HCT116 (cell line): ENCODE measurements around the gene FNDC3A. TPM values are rescaled to one million over a fixed set of nuclear protein-coding genes. Genes with fewer than 3 reads are reported as not detected.
"Not testable (repeated sequence)": the region's sequence is repeated elsewhere in the genome, so short reads cannot be mapped to it uniquely, and the experiment has no call there.

Experiments used
- ATAC-seq: fragments of 200-7000 bp; cut with Tn5 transposase; 2 replicates; pipeline ENCODE4 v1.9.1; 2020; ENCODE audit warnings: mild to moderate bottlenecking, moderate library complexity
- BruUV-seq: library from RNA; stranded (reverse); fragments of 400-500 nt; replicated peaks from 2 replicates; lab custom pipeline; 2021; lab: Mats Ljungman, UMichigan
- CTCF ChIA-PET: fragments of 300-600 bp; sonication (Branson Sonifier 250); formaldehyde crosslinking; loops from one replicate; lab custom pipeline; 2021; ENCODE audit warnings: antibody characterized with exemption; lab: Charles Lee
- POLR2A ChIA-PET: fragments of 300-600, 350-600 bp; sonication (Branson Sonifier 250); formaldehyde crosslinking; loops from one replicate; lab custom pipeline; 2021; ENCODE audit warnings: antibody characterized with exemption; lab: Charles Lee
- RAD21 ChIA-PET, 2 experiments: fragments of 300-600 bp; sonication (Branson Sonifier 250); formaldehyde crosslinking; loops; one replicate each; lab custom pipeline; 2023; ENCODE audit warnings: low total read pairs in 2 of 2; ENCODE audit not compliant: uncharacterized antibody in 2 of 2, unreplicated experiment in 2 of 2, low non-redundant PET in 1 of 2; lab: Charles Lee
- DNase-seq: peaks from one replicate; pipeline ENCODE4 v3.0.0-alpha.2; 2010; ENCODE audit warnings: low read depth, low spot score
- H2AFZ ChIP-seq: fragments of 200-600 bp; shearing (Covaris generic), sonication (generic); 2 replicates; pipeline ENCODE4 v1.6.1; 2017; ENCODE audit warnings: low read depth, mixed run types, mixed read lengths, antibody characterized with exemption, low read length; ENCODE audit not compliant: poor library complexity, severe bottlenecking
- H3K27ac ChIP-seq: 2 replicates; pipeline ENCODE4 v1.5.1; 2012; ENCODE audit warnings: low read depth, low read length
- H3K27me3 ChIP-seq: fragments of 200-600 bp; sonication (generic); 2 replicates; pipeline ENCODE4 v1.6.1; 2016; ENCODE audit warnings: mixed run types, low read length, mixed read lengths; ENCODE audit not compliant: insufficient read depth
- H3K36me3 ChIP-seq, 2 experiments: fragments of 200-500 bp in 1 of 2; fragments of 200-600 bp in 1 of 2; sonication (Bioruptor generic) in 1 of 2; sonication (generic) in 1 of 2; 2 replicates each; pipeline versions ENCODE4 v1.5.1 to v1.6.1; 2014 to 2016; ENCODE audit warnings: low read length in 2 of 2, inconsistent platforms in 1 of 2, mixed read lengths in 1 of 2, mixed run types in 1 of 2; ENCODE audit not compliant: insufficient read depth in 2 of 2, control insufficient read depth in 1 of 2
- H3K4me1 ChIP-seq, 2 experiments: fragments of 200-600 bp in 1 of 2; sonication (generic) in 1 of 2; 2 replicates each; pipeline versions ENCODE4 v1.5.1 to v1.6.1; 2012 to 2017; ENCODE audit warnings: low read length in 2 of 2, inconsistent platforms in 1 of 2, mild to moderate bottlenecking in 1 of 2, mixed read lengths in 1 of 2, mixed run types in 1 of 2, moderate library complexity in 1 of 2; ENCODE audit not compliant: insufficient read depth in 2 of 2, control insufficient read depth in 1 of 2
- H3K4me2 ChIP-seq: fragments of 200-600 bp; sonication (generic); 2 replicates; pipeline ENCODE4 v1.6.1; 2017; ENCODE audit warnings: mixed run types, low read length, mixed read lengths
- H3K4me3 ChIP-seq, 2 experiments: fragments of 200-600 bp in 1 of 2; sonication (generic) in 1 of 2; replicated peaks in 1 of 2; 2 replicates each; pipeline ENCODE4 v1.5.1; 2011 to 2016; ENCODE audit warnings: low read length in 2 of 2, control low read depth in 1 of 2, low read depth in 1 of 2, mild to moderate bottlenecking in 1 of 2, mixed read lengths in 1 of 2, mixed run types in 1 of 2
- H3K79me2 ChIP-seq: fragments of 200-600 bp; sonication (generic); 2 replicates; pipeline ENCODE4 v1.6.1; 2017; ENCODE audit warnings: mild to moderate bottlenecking, mixed run types, low read length, moderate library complexity, mixed read lengths; ENCODE audit not compliant: insufficient read depth
- H3K9ac ChIP-seq: fragments of 200-600 bp; sonication (generic); 2 replicates; pipeline ENCODE4 v1.6.1; 2016; ENCODE audit warnings: low read length, mixed read lengths
- H3K9me2 ChIP-seq: fragments of 200-600 bp; sonication (generic), shearing (Covaris generic); 2 replicates; pipeline ENCODE4 v1.6.1; 2017; ENCODE audit warnings: mixed run types, mild to moderate bottlenecking, moderate library complexity; ENCODE audit not compliant: insufficient read depth
- H3K9me3 ChIP-seq, 2 experiments: fragments of 200-500 bp in 1 of 2; fragments of 200-600 bp in 1 of 2; sonication (Bioruptor generic) in 1 of 2; sonication (generic) in 1 of 2; 2 replicates each; pipeline ENCODE4 v1.6.1; 2014 to 2017; ENCODE audit warnings: low read length in 2 of 2, mixed read lengths in 2 of 2, inconsistent platforms in 1 of 2, low read depth in 1 of 2, mild to moderate bottlenecking in 1 of 2, mixed run types in 1 of 2, moderate library complexity in 1 of 2; ENCODE audit not compliant: control insufficient read depth in 1 of 2, insufficient read depth in 1 of 2
- H4K20me1 ChIP-seq: fragments of 200-600 bp; sonication (generic), shearing (Covaris generic); 2 replicates; pipeline ENCODE4 v1.6.1; 2017; ENCODE audit warnings: mixed run types, mild to moderate bottlenecking, moderate library complexity; ENCODE audit not compliant: insufficient read depth
- EGR1 ChIP-seq: IDR thresholded peaks from 2 replicates; pipeline ENCODE4 v1.6.1; 2012; ENCODE audit warnings: low read depth
- ELF1 ChIP-seq: IDR thresholded peaks from 2 replicates; pipeline ENCODE4 v1.6.1; 2012; ENCODE audit warnings: low read depth, borderline replicate concordance
- EZH2 ChIP-seq: fragments of 200-600 bp; sonication (generic); IDR thresholded peaks from 2 replicates; pipeline ENCODE4 v1.6.1; 2017; ENCODE audit warnings: antibody characterized with exemption, mixed run types
- EZH2phosphoT487 ChIP-seq: fragments of 200-600 bp; IDR thresholded peaks from 2 replicates; pipeline ENCODE4 v1.6.1; 2018; ENCODE audit warnings: antibody characterized with exemption, borderline replicate concordance
- JUND ChIP-seq: IDR thresholded peaks from 2 replicates; pipeline ENCODE4 v1.6.1; 2012
- POLR2A ChIP-seq: IDR thresholded peaks from 2 replicates; pipeline ENCODE4 v1.7.0; 2011; ENCODE audit warnings: borderline replicate concordance; ENCODE audit not compliant: insufficient read depth, insufficient read length; ENCODE audit errors: extremely low read depth
- POLR2AphosphoS5 ChIP-seq: IDR thresholded peaks from 2 replicates; pipeline ENCODE4 v1.6.1; 2011; ENCODE audit warnings: mild to moderate bottlenecking, low read depth, low read length, moderate library complexity
- RAD21 ChIP-seq: IDR thresholded peaks from 2 replicates; pipeline ENCODE4 v1.6.1; 2012; ENCODE audit warnings: low read depth, mild to moderate bottlenecking
- REST ChIP-seq: IDR thresholded peaks from 2 replicates; pipeline ENCODE4 v1.6.1; 2012; ENCODE audit warnings: low read depth
- SIN3A ChIP-seq: IDR thresholded peaks from 2 replicates; pipeline ENCODE4 v1.6.1; 2012; ENCODE audit warnings: low read depth
- SRF ChIP-seq: IDR thresholded peaks from 2 replicates; pipeline ENCODE4 v1.6.1; 2012; ENCODE audit warnings: low read depth
- TCF7L2 ChIP-seq: IDR thresholded peaks from 2 replicates; pipeline ENCODE4 v1.7.0; 2011; ENCODE audit warnings: borderline replicate concordance, inconsistent platforms; ENCODE audit not compliant: insufficient read depth, insufficient read length; ENCODE audit errors: extremely low read depth
- YY1 ChIP-seq: IDR thresholded peaks from 2 replicates; pipeline ENCODE4 v1.6.1; 2011; ENCODE audit warnings: low read length, low read depth, moderate library complexity, mild to moderate bottlenecking; ENCODE audit not compliant: insufficient replicate concordance; ENCODE audit errors: extremely low read depth
- ZFX ChIP-seq: fragments of 450-650 bp; IDR thresholded peaks from 2 replicates; pipeline ENCODE4 v1.6.1; 2017
- intact Hi-C: fragments of 100-400 bp; cut with micrococcal nuclease; formaldehyde crosslinking; loops from 2 replicates; pipeline ENCODE4 v1.10.0; 2022
- total RNA-seq: library from RNA; stranded (reverse); gene quantifications from one replicate; pipeline ENCODE4 v1.2.1, GENCODE V29; 2021; ENCODE audit not compliant: unreplicated experiment
- TF ChIP-seq, protein P1 (sequence below): IDR thresholded peaks from 2 replicates; pipeline ENCODE4 v1.6.1; 2012
- TF ChIP-seq, protein P2 (sequence below): IDR thresholded peaks from 2 replicates; pipeline ENCODE4 v1.6.1; 2011; ENCODE audit warnings: mild to moderate bottlenecking, low read length, moderate library complexity; ENCODE audit not compliant: insufficient replicate concordance; ENCODE audit errors: extremely low read depth
- TF ChIP-seq, protein P3 (sequence below): IDR thresholded peaks from 2 replicates; pipeline ENCODE4 v1.6.1; 2012

The FNDC3A gene
- total RNA-seq, 1 experiment from 2014 or later: 30.5 TPM

DNA sequence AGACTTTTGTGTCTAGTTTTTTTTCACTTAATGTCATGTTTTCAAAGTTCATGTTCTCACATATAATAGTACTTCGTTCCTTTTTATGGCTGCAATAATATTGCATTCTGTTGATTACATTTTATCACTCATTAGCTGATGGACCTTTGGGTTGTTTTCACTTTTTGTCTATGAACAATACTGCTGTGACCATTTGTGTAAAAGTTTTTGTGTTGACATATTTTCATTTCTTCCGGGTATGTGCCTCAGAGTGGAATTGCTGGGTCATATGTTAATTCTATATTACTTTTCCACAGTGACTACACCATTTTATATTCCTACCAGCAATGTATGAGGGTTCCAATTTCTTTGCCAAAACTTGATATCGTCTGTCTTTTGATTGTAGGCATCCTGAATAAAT lies 158.6 kb downstream of the FNDC3A start:
- H3K4me2 ChIP-seq: no peak overlapping the region
- H4K20me1 ChIP-seq: no peaks in the 10 kb centered on the region
- no peak overlapping the region for H3K27ac ChIP-seq
- POLR2A ChIA-PET: no interaction called here
- RAD21 ChIA-PET: no interaction called here
- H3K79me2 ChIP-seq: no peaks in the 10 kb centered on the region
- H3K27me3 ChIP-seq: no peaks in the 10 kb centered on the region
- peaks cover 13 to 31% of the 10 kb centered on the region in 2 experiments for H3K36me3 ChIP-seq
- no TSS peak for BruUV-seq
- ATAC-seq (no peak), DNase-seq (no peak)
- no peak overlapping the region for H3K4me3 ChIP-seq
- no peak overlapping the region for H2AFZ ChIP-seq
- CTCF ChIA-PET: no interaction called here
- H3K9ac ChIP-seq: no peak overlapping the region
- no peaks in the 10 kb centered on the region for H3K9me3 ChIP-seq
- H3K9me2 ChIP-seq: no peaks in the 10 kb centered on the region
- TF ChIP-seq EGR1 (no peak), TCF7L2 (no peak), EZH2phosphoT487 (no peak), YY1 (no peak), JUND (no peak), SIN3A (no peak), ELF1 (no peak), EZH2 (no peak), POLR2A (no peak), ZFX (no peak), REST (no peak), POLR2AphosphoS5 (no peak), RAD21 (no peak), SRF (no peak)
- TF ChIP-seq, protein P1, sequence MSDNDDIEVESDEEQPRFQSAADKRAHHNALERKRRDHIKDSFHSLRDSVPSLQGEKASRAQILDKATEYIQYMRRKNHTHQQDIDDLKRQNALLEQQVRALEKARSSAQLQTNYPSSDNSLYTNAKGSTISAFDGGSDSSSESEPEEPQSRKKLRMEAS: no peak
- TF ChIP-seq, protein P2, sequence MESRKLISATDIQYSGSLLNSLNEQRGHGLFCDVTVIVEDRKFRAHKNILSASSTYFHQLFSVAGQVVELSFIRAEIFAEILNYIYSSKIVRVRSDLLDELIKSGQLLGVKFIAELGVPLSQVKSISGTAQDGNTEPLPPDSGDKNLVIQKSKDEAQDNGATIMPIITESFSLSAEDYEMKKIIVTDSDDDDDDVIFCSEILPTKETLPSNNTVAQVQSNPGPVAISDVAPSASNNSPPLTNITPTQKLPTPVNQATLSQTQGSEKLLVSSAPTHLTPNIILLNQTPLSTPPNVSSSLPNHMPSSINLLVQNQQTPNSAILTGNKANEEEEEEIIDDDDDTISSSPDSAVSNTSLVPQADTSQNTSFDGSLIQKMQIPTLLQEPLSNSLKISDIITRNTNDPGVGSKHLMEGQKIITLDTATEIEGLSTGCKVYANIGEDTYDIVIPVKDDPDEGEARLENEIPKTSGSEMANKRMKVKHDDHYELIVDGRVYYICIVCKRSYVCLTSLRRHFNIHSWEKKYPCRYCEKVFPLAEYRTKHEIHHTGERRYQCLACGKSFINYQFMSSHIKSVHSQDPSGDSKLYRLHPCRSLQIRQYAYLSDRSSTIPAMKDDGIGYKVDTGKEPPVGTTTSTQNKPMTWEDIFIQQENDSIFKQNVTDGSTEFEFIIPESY: no peak
- TF ChIP-seq, protein P3, sequence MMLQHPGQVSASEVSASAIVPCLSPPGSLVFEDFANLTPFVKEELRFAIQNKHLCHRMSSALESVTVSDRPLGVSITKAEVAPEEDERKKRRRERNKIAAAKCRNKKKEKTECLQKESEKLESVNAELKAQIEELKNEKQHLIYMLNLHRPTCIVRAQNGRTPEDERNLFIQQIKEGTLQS: no peak
- intact Hi-C loops: no loop called here
- H3K4me1 ChIP-seq: no peaks in the 10 kb centered on the region

- H3K9me3 ChIP-seq, H3K4me3 ChIP-seq, H3K9me2 ChIP-seq, intact Hi-C loops, H3K27ac ChIP-seq, H4K20me1 ChIP-seq, ATAC-seq, DNase-seq, H3K27me3 ChIP-seq, H3K9ac ChIP-seq, H3K4me2 ChIP-seq, POLR2A ChIA-PET, H3K4me1 ChIP-seq, BruUV-seq, H3K79me2 ChIP-seq, H2AFZ ChIP-seq, CTCF ChIA-PET, RAD21 ChIA-PET: not testable (repeated sequence)
- H3K36me3 ChIP-seq: peaks cover 2 to 24% of the 10 kb centered on the region in 2 experiments
Observed at GRCh38 chr13:49137138-49137643, 161.5 kb downstream of the FNDC3A start.
